Nephron progenitor cell (in vitro differentiated cells): ENCODE measurements around the gene TBX21.
A peak's percentile ranks its signal among the peaks of the same experiment; 100 is the strongest.

Experiments
- DNase-seq: peaks from one replicate; pipeline ENCODE4 v3.0.0; 2021
- H3K27ac Mint-ChIP-seq: 2 replicates; pipeline ENCODE4 v1.8.0; 2021; ENCODE audit warnings: mild to moderate bottlenecking, moderate library complexity, mixed read lengths
- H3K27me3 Mint-ChIP-seq: 2 replicates; pipeline ENCODE4 v1.8.0; 2021; ENCODE audit warnings: mild to moderate bottlenecking, low read depth, mixed read lengths; ENCODE audit not compliant: poor library complexity
- H3K36me3 Mint-ChIP-seq: 2 replicates; pipeline ENCODE4 v1.8.0; 2021; ENCODE audit warnings: low read depth, mixed read lengths
- H3K4me1 Mint-ChIP-seq: 2 replicates; pipeline ENCODE4 v1.8.0; 2021; ENCODE audit warnings: mixed read lengths
- H3K4me3 Mint-ChIP-seq: 2 replicates; pipeline ENCODE4 v1.8.0; 2021; ENCODE audit warnings: mild to moderate bottlenecking, moderate library complexity, mixed read lengths
- H3K9me3 Mint-ChIP-seq: 2 replicates; pipeline ENCODE4 v1.8.0; 2021; ENCODE audit warnings: mild to moderate bottlenecking, moderate library complexity, mixed read lengths
- TF ChIP-seq, protein P1 (sequence below): fragments of 200-600 bp; sonication (generic); IDR thresholded peaks from 2 replicates; pipeline ENCODE4 v1.5.0; 2021; ENCODE audit warnings: antibody characterized with exemption

TBX21 gene

DNA sequence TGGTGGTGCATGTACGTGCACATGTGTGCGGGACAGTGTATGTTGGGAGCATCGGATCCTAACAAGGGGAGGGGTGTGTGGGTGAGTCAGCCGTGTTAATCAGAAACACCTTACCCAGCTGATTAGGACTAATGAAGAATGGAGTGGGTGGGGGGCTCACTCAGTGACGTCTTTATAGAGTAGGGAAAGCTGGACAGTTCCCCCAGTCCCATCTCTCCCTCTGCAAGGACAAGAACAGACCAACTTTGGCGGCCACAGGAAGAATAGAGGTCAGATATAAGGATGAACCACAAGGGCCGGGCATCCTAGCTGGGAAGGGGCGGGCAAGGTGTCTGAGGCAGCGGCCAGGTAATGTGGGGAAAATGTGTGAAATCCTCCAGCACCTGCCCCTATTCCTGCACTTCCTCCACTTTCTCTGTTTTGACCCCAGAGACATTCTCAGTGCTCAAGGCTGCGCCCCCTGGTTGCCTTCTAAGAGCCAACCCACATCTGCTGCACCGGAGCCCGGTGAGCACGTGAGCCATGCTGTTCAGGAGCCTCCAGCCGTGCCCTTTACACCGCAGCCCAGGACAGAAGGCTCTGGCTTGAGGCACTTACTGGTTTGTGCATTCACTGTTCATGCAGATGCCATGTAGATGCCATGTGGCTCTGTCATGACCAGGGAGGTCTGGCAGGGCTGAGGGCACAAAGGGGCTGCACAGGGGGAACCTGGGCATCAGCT, 18.9 kb upstream of the TBX21 start:
- TF ChIP-seq, protein P1, sequence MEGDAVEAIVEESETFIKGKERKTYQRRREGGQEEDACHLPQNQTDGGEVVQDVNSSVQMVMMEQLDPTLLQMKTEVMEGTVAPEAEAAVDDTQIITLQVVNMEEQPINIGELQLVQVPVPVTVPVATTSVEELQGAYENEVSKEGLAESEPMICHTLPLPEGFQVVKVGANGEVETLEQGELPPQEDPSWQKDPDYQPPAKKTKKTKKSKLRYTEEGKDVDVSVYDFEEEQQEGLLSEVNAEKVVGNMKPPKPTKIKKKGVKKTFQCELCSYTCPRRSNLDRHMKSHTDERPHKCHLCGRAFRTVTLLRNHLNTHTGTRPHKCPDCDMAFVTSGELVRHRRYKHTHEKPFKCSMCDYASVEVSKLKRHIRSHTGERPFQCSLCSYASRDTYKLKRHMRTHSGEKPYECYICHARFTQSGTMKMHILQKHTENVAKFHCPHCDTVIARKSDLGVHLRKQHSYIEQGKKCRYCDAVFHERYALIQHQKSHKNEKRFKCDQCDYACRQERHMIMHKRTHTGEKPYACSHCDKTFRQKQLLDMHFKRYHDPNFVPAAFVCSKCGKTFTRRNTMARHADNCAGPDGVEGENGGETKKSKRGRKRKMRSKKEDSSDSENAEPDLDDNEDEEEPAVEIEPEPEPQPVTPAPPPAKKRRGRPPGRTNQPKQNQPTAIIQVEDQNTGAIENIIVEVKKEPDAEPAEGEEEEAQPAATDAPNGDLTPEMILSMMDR, result no peak
- peaks cover 36% of the 10 kb centered on the region for H3K27me3 Mint-ChIP-seq
- no peak overlapping the region for H3K27ac Mint-ChIP-seq
- H3K4me1 Mint-ChIP-seq, result peaks cover 53% of the 10 kb centered on the region
- DNase-seq, result no peak
- H3K36me3 Mint-ChIP-seq, result peaks cover 13% of the 10 kb centered on the region
- H3K9me3 Mint-ChIP-seq, result no peaks in the 10 kb centered on the region
- H3K4me3 Mint-ChIP-seq, result no peak overlapping the region

DNA sequence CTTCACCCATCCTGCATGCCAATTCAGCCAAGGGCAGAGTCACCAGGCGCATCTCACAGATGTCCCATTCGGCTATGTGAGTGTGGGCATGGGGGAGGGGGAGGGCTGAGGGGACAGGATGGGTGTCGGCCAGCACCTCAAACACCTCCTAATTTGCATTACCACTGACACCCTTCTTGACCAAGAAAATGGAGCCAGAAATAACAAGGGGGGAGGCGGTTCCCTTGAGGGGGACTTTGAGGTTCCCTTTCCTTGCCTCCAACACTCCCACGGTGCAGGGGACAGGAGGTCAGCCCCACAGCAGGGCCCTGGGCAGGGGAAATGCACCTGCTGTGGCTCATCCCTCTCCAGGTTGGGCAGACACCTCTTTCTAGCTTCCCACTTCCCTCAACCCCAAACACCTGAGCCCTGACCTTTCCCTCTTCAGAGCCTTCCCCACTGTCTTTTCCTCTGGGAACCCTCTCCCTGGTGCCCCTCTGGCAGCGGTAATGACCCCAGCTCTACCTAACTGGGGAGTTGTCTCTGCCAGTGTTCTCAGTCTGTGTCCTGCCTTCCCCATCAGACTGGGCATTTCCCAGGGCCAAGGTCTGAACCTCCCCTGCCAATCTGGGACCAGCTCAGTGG, 18.2 kb upstream of the TBX21 start:
- H3K27me3 Mint-ChIP-seq, result peaks cover 44% of the 10 kb centered on the region
- no peak overlapping the region for H3K4me3 Mint-ChIP-seq
- no peak overlapping the region for H3K27ac Mint-ChIP-seq
- peaks cover 10% of the 10 kb centered on the region for H3K36me3 Mint-ChIP-seq
- H3K9me3 Mint-ChIP-seq, result no peaks in the 10 kb centered on the region
- peaks cover 55% of the 10 kb centered on the region for H3K4me1 Mint-ChIP-seq
- DNase-seq, result no peak
- TF ChIP-seq, protein P1, result no peak

DNA sequence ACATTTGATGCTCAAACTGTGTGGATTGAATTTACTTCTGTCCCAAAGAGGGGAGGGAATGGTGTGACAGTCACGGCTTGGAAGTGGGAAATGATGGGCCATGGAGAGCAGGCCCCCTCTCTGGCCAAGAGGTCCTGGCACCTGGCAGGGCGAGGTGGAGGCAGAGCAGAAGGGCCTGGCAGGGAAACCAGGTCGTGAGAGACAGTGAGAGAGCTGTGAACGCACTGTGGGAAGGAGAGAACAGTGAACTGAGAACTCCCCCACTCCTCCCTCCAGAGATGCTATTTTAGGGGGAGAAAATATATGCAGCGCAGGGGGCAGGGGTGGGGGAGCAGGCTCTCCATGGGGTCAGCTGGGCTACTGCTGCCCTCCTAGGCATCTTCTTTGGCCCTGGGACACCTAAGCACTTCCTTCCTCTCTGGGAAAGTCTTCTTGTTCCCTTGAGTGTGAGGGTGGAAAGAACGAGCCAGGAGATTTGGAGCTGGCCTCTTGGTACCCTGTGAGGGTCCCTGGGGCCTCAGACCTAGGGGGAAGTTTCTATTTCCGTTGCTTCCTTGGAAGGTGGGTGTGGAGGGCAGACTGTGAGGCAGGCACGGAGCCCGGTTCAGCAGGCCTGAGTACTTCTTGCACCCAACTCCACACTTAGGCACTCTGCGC, 17.2 kb upstream of the TBX21 start:
- Mint-ChIP-seq H3K36me3 (peaks cover under 1% of the 10 kb centered on the region), H3K9me3 (no peaks in the 10 kb centered on the region), H3K4me1 (peaks cover 64% of the 10 kb centered on the region), H3K27ac (no peak overlapping the region), H3K27me3 (peaks cover 48% of the 10 kb centered on the region), H3K4me3 (peak overlapping the region; percentile 30)
- TF ChIP-seq, protein P1, result no peak
- DNase-seq, result no peak

DNA sequence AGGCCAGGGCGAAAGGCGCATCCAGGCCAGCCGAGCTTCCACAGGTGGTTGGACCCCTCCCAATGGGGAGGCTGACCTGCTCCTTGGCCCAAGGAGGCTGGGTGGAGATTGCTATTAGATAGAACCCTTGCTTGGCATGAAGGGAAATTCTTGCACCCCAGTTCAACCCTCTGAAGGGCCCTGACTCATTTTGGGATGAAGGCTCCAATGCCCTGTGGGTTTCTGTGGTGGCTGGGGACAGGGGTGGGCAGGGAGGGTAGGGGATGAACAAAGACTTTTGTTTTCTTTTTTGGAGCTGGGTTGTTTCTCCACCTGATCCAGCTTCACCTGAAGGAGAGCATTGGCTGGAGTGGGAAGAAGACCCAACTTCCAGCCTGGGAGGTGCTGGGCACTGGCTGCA, 16.7 kb upstream of the TBX21 start:
- Mint-ChIP-seq H3K27ac (no peak overlapping the region), H3K9me3 (no peaks in the 10 kb centered on the region), H3K36me3 (no peaks in the 10 kb centered on the region), H3K27me3 (peaks cover 54% of the 10 kb centered on the region), H3K4me3 (no peak overlapping the region), H3K4me1 (peaks cover 65% of the 10 kb centered on the region)
- DNase-seq, result no peak
- TF ChIP-seq, protein P1, result no peak

DNA sequence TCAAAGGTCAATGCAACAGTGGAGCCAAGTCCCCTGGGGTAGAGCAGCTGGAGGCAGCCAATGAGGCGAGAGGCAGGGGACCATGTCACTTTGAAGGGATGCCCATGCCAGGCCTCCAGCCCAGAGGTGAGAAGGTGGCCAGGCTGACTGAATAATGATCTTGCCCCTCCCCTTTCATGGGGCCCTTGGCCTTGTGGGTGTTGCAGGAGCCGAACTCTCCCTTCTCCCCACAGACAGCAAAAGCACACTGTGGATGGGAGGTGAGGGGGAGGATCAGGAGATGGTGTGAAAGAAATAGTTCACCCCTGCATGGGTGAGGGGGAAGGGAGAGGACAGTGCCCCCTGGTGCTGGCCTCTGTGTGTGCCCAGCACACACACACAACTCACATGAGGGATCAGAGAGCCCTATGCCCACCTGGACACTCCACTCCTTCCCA, 15.8 kb upstream of the TBX21 start:
- TF ChIP-seq, protein P1, result peak; percentile 31
- Mint-ChIP-seq H3K27ac (no peak overlapping the region), H3K9me3 (no peaks in the 10 kb centered on the region), H3K36me3 (no peaks in the 10 kb centered on the region), H3K27me3 (peaks cover 58% of the 10 kb centered on the region), H3K4me3 (no peak overlapping the region), H3K4me1 (peaks cover 70% of the 10 kb centered on the region)
- DNase-seq, result no peak
